HG03354 (cell line): ENCODE measurements around the gene ZBTB34.

Experiments
- ATAC-seq: cut with Tn5 transposase; IDR thresholded peaks from one replicate; pipeline ENCODE4 v1.9.1; 2021; ENCODE audit warnings: mild to moderate bottlenecking; ENCODE audit not compliant: unreplicated experiment, poor library complexity, severe bottlenecking

The ZBTB34 gene

DNA sequence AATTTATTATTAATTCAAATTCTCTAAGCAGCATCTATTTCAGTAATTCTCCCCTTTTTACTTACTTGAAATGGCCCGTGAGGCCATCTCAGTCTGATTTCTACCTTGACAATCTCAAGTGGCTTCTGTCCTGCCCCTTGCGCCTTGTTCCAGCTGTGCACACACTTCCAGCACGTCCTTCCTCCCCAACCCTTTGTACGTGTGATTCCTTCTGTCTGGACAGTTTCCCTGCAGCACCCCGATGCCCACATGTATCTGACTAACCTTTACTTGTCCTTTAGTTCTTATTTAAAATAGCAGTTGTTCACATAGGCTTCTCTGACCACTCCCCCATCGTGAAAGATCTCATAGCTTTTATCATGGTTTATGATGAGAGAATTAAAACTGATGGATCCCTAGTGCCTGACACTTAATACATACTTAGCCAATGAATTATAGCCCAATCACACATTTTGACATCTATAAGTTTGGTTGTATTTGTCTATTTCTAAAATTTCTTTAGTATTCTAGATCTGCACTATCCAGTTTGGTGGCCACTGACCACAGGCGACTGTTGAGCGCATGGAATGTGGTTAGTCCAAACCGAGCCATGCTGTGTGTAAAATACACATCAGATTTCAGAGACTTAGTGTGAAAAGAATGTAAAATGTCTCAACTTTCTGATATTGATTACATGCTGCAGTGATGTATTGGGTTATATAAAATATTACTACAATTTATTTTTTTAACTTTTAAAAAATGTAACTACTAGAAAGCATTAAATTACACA is 14.3 kb downstream of the ZBTB34 start:
- ATAC-seq: no peak

- no peak for ATAC-seq
Observed at GRCh38 chr9:126875756-126876510, 15.5 kb downstream of the ZBTB34 start.

DNA sequence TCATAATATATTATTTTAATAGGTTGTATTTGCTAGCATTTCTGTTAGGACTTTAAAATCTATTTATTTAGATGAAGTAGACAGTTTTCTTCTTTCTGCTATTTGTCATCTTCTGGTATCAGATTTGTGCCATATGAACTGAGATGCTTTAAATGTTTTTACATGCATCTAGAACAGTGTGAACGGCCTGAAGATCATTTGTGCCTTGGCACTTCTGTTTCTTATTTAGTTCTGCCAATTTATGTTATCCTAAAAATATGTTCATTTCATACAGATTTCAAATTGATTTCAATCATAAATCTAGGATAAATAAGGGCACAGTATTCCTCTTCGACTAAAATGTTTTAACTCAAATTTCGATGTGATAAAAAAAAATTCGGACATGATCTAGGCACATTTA is 16.1 kb downstream of the ZBTB34 start:
- no peak for ATAC-seq

DNA sequence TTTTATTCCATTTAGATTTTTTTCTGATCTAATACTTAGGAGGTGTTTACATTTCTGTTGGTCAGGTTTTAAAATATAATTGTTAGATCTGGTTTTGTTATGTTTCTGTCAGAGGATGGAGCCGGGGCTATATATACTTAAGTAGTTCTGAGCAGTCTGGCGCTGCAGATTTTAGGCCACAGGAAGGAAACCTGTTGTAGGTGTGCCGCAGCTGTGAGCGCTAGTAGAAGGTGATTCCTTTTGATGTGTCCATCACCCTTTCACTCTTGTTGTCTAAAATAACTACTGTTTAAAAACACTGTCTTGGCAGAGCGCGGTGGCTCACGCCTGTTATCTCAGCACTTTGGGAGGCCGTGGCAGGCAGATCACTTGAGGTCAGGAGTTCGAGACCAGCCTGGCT is 17.0 kb downstream of the ZBTB34 start:
- ATAC-seq: no peak

DNA sequence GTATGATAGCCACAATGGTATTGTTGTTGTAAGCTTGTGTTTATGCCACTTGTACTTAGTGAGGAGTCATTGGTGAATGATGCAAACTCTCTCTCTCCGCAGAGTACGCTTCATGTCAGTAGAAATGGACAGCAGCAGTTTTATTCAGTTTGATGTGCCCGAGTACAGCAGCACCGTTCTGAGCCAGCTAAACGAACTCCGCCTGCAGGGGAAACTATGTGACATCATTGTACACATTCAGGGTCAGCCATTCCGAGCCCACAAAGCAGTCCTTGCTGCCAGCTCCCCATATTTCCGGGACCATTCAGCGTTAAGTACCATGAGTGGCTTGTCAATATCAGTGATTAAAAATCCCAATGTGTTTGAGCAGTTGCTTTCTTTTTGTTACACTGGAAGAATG is 18.8 kb downstream of the ZBTB34 start:
- no peak for ATAC-seq

GRCh38 chr9:126880226-126880946 is 19.9 kb downstream of the ZBTB34 start:
- ATAC-seq: no peak

GRCh38 chr9:126880947-126881332 is 20.5 kb downstream of the ZBTB34 start:
- no peak for ATAC-seq

DNA sequence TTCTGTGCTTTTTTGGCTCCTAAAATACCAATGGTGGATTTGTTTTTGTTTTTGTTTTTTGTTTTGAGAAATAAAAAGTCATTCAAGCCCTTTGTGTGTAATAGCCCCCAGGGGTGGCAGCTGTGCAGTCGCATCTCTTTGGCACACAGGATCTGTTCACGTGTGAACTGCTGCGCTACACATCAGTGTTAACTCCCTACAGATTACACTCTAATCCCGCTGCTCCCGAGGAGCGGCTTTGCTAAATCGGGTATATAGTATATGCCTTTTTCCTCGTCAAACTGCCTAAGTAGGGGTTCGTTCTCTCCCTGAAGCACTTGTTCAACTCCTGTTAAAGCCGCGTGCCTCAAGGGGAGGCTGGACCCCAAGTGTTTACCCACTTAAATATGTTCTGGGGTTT is 22.3 kb downstream of the ZBTB34 start:
- no peak for ATAC-seq

GRCh38 chr9:126883636-126884035 is 23.2 kb downstream of the ZBTB34 start:
- ATAC-seq: no peak

GRCh38 chr9:126885131-126885641 is 24.7 kb downstream of the ZBTB34 start:
- ATAC-seq: no peak

DNA sequence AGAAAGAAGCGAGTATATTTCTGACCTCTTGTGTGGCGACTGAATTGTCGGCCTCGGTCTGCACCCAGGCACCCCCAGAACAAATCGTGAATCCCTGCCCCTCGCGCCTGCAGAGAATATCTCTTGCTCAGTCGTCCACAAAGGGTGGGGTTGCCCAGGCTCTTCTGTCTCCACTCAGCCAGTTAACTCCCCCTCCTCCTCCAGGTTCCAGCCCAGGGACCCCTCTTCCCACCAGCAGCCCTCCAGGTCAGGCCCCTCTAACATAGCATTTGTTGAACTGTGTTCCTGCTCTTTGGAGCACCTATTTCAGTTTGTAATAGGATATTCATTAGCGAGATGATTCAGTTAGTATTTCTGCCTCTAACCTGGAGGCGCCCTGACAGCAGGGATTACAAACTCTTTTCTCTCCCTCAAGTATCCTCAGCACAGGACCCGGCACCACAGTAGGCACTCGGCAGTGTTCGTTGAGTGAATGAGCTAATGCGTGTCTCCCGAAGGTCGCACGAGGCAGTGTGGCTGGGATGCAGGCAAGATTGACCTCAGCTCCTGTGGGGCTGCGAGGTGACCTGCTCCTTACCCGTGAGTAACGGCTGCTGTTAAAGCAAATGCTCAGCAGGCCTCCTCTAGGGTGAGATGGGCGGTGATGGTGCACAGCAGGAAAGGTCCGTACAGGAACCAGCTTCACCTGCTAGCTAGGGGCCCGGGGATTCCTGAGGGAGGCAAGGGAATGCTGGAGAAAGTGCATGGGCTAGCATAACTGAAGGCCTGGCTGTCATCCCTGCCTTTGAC is 25.8 kb downstream of the ZBTB34 start:
- no peak for ATAC-seq

- ATAC-seq: no peak
Observed at GRCh38 chr9:126886897-126887296, 26.5 kb downstream of the ZBTB34 start.

GRCh38 chr9:126891676-126892075 is 31.2 kb downstream of the ZBTB34 start:
- ATAC-seq: no peak

DNA sequence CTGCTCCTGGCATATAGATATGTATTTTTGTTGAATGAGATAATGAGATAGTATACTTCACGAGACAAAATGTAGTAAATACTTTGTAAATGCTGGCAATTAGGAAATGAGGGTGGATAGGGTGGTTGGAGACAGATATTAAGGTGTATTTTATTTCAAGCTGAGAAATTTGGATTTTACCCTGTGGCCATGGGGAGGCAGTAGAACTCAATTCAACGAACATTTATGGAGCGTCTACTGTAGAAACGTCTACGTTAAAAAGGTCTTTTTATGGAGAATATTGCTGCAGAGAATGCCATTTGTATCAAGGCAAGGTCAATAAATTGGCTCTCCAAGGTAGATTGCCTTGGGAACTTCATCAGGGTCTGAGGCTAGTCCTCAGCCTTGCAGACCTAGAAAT is 32.6 kb downstream of the ZBTB34 start:
- no peak for ATAC-seq

DNA sequence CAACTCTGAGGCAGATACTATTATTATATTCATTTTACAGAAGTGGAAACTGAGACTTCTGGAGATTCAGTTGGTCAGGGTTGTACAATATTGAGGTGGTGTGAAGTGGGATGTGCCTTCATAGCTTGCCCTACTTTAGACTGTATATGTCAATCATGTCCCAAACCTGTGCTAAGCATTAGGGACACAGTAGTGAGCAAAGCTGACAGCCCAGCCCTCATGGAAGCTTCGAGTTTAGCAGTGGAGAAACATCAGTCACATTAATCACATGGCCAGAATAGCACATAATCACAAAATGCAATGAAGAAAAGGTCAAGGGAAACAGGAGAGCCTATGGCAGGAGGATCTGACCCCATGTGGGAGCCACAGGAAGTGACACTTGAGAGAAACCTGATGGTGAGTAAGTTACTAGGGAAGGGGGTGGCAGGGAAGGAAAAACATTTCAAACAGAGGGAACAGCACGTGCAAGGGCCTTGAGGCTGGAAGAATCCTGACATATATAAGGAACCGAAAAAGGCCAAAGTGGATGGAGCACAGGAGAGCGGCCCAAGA is 33.7 kb downstream of the ZBTB34 start:
- ATAC-seq: no peak

- no peak for ATAC-seq
Observed at GRCh38 chr9:126902210-126902609, 41.8 kb downstream of the ZBTB34 start.

DNA sequence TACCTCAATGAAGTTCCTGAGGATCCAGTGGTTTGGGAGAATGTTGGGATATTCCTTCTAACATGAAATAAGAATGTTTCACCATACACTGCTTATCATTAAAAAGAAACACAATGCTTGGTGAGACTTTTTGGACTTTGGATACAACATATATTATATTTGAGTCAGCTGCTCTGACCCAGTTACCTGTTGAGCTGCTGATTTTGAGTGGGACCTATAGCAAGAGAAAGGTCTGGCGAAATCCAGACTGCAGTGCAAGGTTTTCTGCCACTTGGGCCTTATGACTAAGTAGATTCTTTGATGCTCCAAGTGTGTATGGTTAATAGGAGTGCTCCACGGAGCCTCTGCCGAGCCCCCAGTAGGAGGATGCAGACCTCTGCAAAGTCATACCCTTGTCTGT is 44.1 kb downstream of the ZBTB34 start:
- no peak for ATAC-seq

DNA sequence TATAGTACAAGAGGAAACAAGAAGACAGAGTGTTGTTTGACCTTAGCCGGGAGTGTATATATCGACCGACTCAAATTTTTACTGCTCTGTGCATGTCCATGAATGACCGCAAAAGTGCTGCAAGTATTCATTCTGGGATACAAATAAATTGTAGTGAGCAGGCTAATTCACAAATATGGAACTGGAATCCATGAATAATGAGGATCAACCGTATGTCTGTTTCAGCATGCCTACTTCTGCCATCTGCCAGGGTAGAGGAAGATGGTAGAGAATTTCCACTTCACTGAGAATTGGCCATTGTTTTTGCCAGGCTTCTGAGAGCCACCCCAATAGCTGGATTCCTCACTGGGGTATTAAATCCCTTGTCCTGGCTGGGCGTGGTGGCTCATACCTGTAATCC is 45.7 kb downstream of the ZBTB34 start:
- no peak for ATAC-seq

DNA sequence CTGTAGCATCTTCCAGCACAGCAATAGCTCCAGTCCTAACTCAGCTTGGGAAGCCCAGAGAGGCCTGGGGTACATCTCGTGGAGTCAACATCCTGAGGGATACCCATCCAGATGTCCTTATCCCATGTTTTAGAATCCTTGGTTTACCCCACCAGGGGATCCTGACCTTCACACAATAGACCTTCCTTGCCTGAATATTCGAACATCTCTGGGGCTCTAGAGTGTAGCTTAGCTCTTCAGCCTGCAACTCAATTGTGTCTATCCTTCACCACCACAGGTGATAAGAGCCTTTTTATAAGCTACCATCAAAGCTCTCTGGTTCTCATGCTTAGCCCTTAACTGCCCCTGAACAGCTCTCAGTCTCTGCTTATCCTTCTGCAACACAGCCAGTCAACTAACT is 46.6 kb downstream of the ZBTB34 start:
- no peak for ATAC-seq
